Keratinocyte (primary cell): Measurements from ENCODE around the gene RTP3. TPM values are rescaled to one million over a fixed set of nuclear protein-coding genes. Genes with fewer than 3 reads are reported as not detected.

Experiments used
- DNase-seq: peaks from one replicate; pipeline ENCODE4 v3.0.0-alpha.2; 2011; ENCODE audit warnings: low read depth, missing footprints, low spot score
- FAIRE-seq: peaks from 2 replicates; lab custom pipeline; 2011; peaks lifted over from hg19 to GRCh38; lab: Jason Lieb, UNC
- H2AFZ ChIP-seq: 2 replicates; pipeline ENCODE4 v1.6.0; 2012; ENCODE audit warnings: low read length, control low read depth, inconsistent platforms; ENCODE audit not compliant: control insufficient read depth
- H3K27ac ChIP-seq: 2 replicates; pipeline ENCODE4 v1.5.1; 2011; ENCODE audit warnings: low read length; ENCODE audit not compliant: control insufficient read depth, insufficient read depth
- H3K27me3 ChIP-seq: 3 replicates; pipeline ENCODE4 v1.6.0; 2011; ENCODE audit warnings: low read length; ENCODE audit not compliant: control insufficient read depth, insufficient read depth; ENCODE audit errors: extremely low read depth
- H3K36me3 ChIP-seq, 2 experiments: 2 replicates in 1 of 2; 3 replicates in 1 of 2; pipeline ENCODE4 v1.5.1; 2011; ENCODE audit warnings: low read length in 2 of 2, mild to moderate bottlenecking in 1 of 2; ENCODE audit not compliant: control insufficient read depth in 2 of 2, insufficient read depth in 2 of 2; ENCODE audit errors: extremely low read depth in 1 of 2
- H3K4me1 ChIP-seq: 3 replicates; pipeline ENCODE4 v1.5.1; 2011; ENCODE audit warnings: low read length; ENCODE audit not compliant: control insufficient read depth, insufficient read depth; ENCODE audit errors: extremely low read depth
- H3K4me2 ChIP-seq: 3 replicates; pipeline ENCODE4 v1.6.0; 2011; ENCODE audit warnings: low read depth, low read length; ENCODE audit not compliant: control insufficient read depth, insufficient read depth; ENCODE audit errors: extremely low read depth
- H3K4me3 ChIP-seq, 3 experiments: fragments of 200-600 bp in 1 of 3; sonication (generic) in 1 of 3; 2 replicates in 2 of 3; 3 replicates in 1 of 3; pipeline ENCODE4 v1.5.1; 2011 to 2016; ENCODE audit warnings: low read length in 3 of 3, mild to moderate bottlenecking in 3 of 3, control low read depth in 2 of 3, inconsistent platforms in 1 of 3, low read depth in 1 of 3, mixed read lengths in 1 of 3, mixed run types in 1 of 3, moderate library complexity in 1 of 3; ENCODE audit not compliant: control insufficient read depth in 2 of 3, insufficient read depth in 2 of 3; ENCODE audit errors: extremely low read depth in 1 of 3
- H3K79me2 ChIP-seq: 2 replicates; pipeline ENCODE4 v1.6.0; 2012; ENCODE audit warnings: low read length; ENCODE audit not compliant: control insufficient read depth, insufficient read depth
- H3K9ac ChIP-seq: 3 replicates; pipeline ENCODE4 v1.6.0; 2011; ENCODE audit warnings: low read length; ENCODE audit not compliant: control insufficient read depth, insufficient read depth; ENCODE audit errors: extremely low read depth
- H3K9me1 ChIP-seq: 3 replicates; pipeline ENCODE4 v1.6.0; 2011; ENCODE audit warnings: low read length; ENCODE audit not compliant: control insufficient read depth, insufficient read depth; ENCODE audit errors: extremely low read depth
- H3K9me3 ChIP-seq: 2 replicates; pipeline ENCODE4 v1.5.1; 2012; ENCODE audit warnings: low read depth, low read length; ENCODE audit not compliant: control insufficient read depth
- H4K20me1 ChIP-seq: 3 replicates; pipeline ENCODE4 v1.6.0; 2011; ENCODE audit warnings: low read length; ENCODE audit not compliant: control insufficient read depth, insufficient read depth; ENCODE audit errors: extremely low read depth
- EZH2 ChIP-seq: IDR thresholded peaks from one replicate; pipeline ENCODE4 v1.6.1; 2012; ENCODE audit warnings: inconsistent platforms, mild to moderate bottlenecking, low read length, moderate library complexity
- dilution Hi-C: fragments of 300-500 bp; cut with MboI; formaldehyde crosslinking; loops from one replicate; pipeline ENCODE4 v1.7.0; 2020; ENCODE audit warnings: low sequenced_read_pairs; ENCODE audit not compliant: extremely low pct_ligation_motif_present
- polyA plus RNA-seq, 5 experiments: library from polyadenylated mRNA; depleted of rRNA in 3 of 5; stranded (reverse) in 3 of 5; stranded (forward) in 1 of 5; unstranded in 1 of 5; fragments of >200 nt; gene quantifications; 1 replicate in 1 of 5; 2 replicates in 3 of 5; 3 replicates in 1 of 5; pipeline versions ENCODE4 v1.2.1 to v1.2.3, GENCODE V29; 2011 to 2012; ENCODE audit warnings: missing spikeins in 2 of 5, low read depth in 1 of 5, low replicate concordance in 1 of 5
- TF ChIP-seq, protein P1 (sequence below), 3 experiments: IDR thresholded peaks in 1 of 3; conservative IDR thresholded peaks in 1 of 3; optimal IDR thresholded peaks in 1 of 3; 2 replicates in 2 of 3; 3 replicates in 1 of 3; pipeline versions ENCODE3 to v1.5.1; 2011; ENCODE audit warnings: low read length in 3 of 3, mild to moderate bottlenecking in 3 of 3, moderate library complexity in 2 of 3, control low read depth in 1 of 3, inconsistent platforms in 1 of 3; ENCODE audit not compliant: insufficient read depth in 2 of 3; ENCODE audit errors: extremely low read depth in 1 of 3

RTP3 gene
- polyA plus RNA-seq, 1 donor (not counting 4 experiments of a cell fraction or from before 2014, with no cell fraction given) = not detected

DNA sequence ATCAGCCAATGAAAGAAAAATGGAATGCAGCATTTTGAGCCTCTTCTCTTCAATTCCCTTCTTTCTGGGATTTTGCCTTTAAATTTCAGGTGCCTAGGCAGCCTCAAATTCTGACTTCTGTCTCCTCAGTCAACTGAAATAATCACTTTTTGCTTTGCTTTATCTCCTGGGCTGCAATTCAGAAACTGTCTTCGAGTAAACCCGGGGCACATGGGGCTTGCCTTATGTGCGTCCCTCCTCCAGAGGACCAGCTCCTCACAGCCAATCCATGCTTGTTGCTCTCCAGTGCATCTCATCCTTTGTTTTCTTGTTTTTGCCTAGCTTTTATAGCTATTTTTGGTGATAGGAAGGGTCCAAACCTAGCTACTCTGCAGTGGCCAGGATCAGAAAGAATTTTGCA, 8.8 kb downstream of the RTP3 start:
- DNase-seq = no peak
- Histone ChIP-seq H3K9ac (no peak overlapping the region), H3K79me2 (no peaks in the 10 kb centered on the region), H3K4me3 (no peak overlapping the region), H3K9me3 (no peaks in the 10 kb centered on the region), H4K20me1 (no peaks in the 10 kb centered on the region), H3K4me1 (no peaks in the 10 kb centered on the region), H3K27ac (no peak overlapping the region), H3K9me1 (no peaks in the 10 kb centered on the region), H2AFZ (no peak overlapping the region), H3K4me2 (no peak overlapping the region), H3K36me3 (no peaks in the 10 kb centered on the region), H3K27me3 (no peaks in the 10 kb centered on the region)
- dilution Hi-C loops = no loop called here
- no peak for TF ChIP-seq EZH2
- TF ChIP-seq, protein P1, sequence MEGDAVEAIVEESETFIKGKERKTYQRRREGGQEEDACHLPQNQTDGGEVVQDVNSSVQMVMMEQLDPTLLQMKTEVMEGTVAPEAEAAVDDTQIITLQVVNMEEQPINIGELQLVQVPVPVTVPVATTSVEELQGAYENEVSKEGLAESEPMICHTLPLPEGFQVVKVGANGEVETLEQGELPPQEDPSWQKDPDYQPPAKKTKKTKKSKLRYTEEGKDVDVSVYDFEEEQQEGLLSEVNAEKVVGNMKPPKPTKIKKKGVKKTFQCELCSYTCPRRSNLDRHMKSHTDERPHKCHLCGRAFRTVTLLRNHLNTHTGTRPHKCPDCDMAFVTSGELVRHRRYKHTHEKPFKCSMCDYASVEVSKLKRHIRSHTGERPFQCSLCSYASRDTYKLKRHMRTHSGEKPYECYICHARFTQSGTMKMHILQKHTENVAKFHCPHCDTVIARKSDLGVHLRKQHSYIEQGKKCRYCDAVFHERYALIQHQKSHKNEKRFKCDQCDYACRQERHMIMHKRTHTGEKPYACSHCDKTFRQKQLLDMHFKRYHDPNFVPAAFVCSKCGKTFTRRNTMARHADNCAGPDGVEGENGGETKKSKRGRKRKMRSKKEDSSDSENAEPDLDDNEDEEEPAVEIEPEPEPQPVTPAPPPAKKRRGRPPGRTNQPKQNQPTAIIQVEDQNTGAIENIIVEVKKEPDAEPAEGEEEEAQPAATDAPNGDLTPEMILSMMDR (optimal IDR thresholded peaks at IDR 0.05 in 1 of 3, IDR thresholded peaks at IDR 0.05 in 1 of 3, conservative IDR thresholded peaks at IDR 0.05 in 1 of 3; ENCODE audit: extremely low read depth in 1 of 3, insufficient read depth in 2 of 3, low read length in 3 of 3) = no peak
- FAIRE-seq = no peak

DNA sequence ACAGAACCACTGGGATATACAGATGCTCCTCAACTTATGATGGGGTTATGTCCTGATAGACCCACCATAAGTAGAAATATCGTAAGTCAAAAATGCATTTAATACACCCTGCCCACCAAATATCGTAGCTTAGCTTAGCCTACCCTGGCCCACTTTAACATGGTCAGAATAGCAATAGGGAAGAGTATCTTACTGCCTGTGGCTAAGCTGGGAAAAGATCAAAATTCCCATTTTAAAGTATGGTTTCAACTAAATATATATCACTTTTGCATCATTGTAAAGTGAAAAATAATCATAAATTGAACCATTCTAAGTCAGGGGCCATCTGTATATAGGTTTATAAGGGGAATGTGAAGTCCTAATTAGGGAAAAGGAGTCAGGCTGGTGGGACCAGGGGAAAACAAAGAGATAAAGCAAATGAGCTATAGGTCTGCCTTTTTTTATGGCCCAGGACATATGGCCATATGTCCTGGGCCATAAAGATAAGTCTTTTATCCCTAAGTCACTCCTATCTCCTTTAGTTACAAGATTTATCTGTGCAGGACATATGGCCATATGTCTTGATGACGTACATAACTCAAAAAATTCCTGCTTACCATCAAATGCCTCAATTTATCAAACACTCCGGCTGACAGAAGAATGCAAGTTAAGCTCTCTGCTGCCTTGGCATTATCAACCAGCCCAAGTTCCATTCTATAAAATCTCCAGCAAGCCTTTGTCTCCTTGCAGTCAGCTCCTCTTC, 11.2 kb downstream of the RTP3 start:
- Histone ChIP-seq H3K4me2 (no peak overlapping the region), H3K4me3 (no peak overlapping the region), H3K27ac (no peak overlapping the region), H2AFZ (no peak overlapping the region), H4K20me1 (no peaks in the 10 kb centered on the region), H3K4me1 (no peaks in the 10 kb centered on the region), H3K27me3 (no peaks in the 10 kb centered on the region), H3K79me2 (no peaks in the 10 kb centered on the region), H3K36me3 (no peaks in the 10 kb centered on the region), H3K9me1 (no peaks in the 10 kb centered on the region), H3K9ac (no peak overlapping the region), H3K9me3 (no peaks in the 10 kb centered on the region)
- dilution Hi-C loops = no loop called here
- DNase-seq (no peak), FAIRE-seq (no peak)
- TF ChIP-seq, protein P1 (optimal IDR thresholded peaks at IDR 0.05 in 1 of 3, IDR thresholded peaks at IDR 0.05 in 1 of 3, conservative IDR thresholded peaks at IDR 0.05 in 1 of 3; ENCODE audit: extremely low read depth in 1 of 3, insufficient read depth in 2 of 3, low read length in 3 of 3) = no peak
- no peak for TF ChIP-seq EZH2
